Measurements from ENCODE around the gene AKAP5.

The AKAP5 gene

GRCh38 chr14:64422005-64422404 is 43.3 kb upstream of the AKAP5 start:
- CTCF ChIA-PET = interaction anchor here (1.0 to 1.4 kb wide), 2 partner anchors 8 to 9 kb away, joined by 3 to 9 read pairs; no protein-coding TSS in a partner anchor
- TF ChIP-seq TARDBP (IDR thresholded peaks at IDR 0.05) (no peak), HDGF (IDR thresholded peaks at IDR 0.05; ENCODE audit: borderline replicate concordance) (no peak), CTBP1 (IDR thresholded peaks at IDR 0.05; ENCODE audit: borderline replicate concordance) (no peak)
- DNase-seq (ENCODE audit: extremely low spot score) = no peak
- POLR2A ChIA-PET = interaction anchor here (2.4 kb wide), 1 partner anchor 84 kb away, joined by 8 read pairs; no protein-coding TSS in a partner anchor

- DNase-seq (ENCODE audit: extremely low spot score) = no peak
- ChIA-PET POLR2A (interaction anchor here (2.4 kb wide), 1 partner anchor 85 kb away, joined by 8 read pairs; no protein-coding TSS in a partner anchor), CTCF (interaction anchor here (0.7 to 1.0 kb wide), 2 partner anchors 9 to 11 kb away, joined by 3 to 7 read pairs; no protein-coding TSS in a partner anchor)
- no peak for TF ChIP-seq NFRKB (IDR thresholded peaks at IDR 0.05)
- no peak for TF ChIP-seq SP1 (IDR thresholded peaks at IDR 0.05)
- TF ChIP-seq FOXM1 (IDR thresholded peaks at IDR 0.05; ENCODE audit: borderline replicate concordance) = no peak
Observed at GRCh38 chr14:64422756-64423155, 42.5 kb upstream of the AKAP5 start.

GRCh38 chr14:64423987-64424386 is 41.3 kb upstream of the AKAP5 start:
- ChIA-PET POLR2A (interaction anchor here (0.9 to 1.4 kb wide), 2 partner anchors 37 to 86 kb away, joined by 3 to 4 read pairs; no protein-coding TSS in a partner anchor), CTCF (no interaction called here)
- TF ChIP-seq LEF1 (IDR thresholded peaks at IDR 0.05; ENCODE audit: borderline replicate concordance) (no peak), HDGF (IDR thresholded peaks at IDR 0.05; ENCODE audit: borderline replicate concordance) (no peak), FOXK2 (IDR thresholded peaks at IDR 0.05) (no peak), TARDBP (IDR thresholded peaks at IDR 0.05) (no peak), FOXM1 (IDR thresholded peaks at IDR 0.05; ENCODE audit: borderline replicate concordance) (no peak), L3MBTL2 (conservative IDR thresholded peaks at IDR 0.05) (no peak), ZNF384 (IDR thresholded peaks at IDR 0.05) (no peak), PKNOX1 (IDR thresholded peaks at IDR 0.05) (no peak), BHLHE40 (IDR thresholded peaks at IDR 0.05; ENCODE audit: borderline replicate concordance) (no peak), ARNT (IDR thresholded peaks at IDR 0.05) (no peak), NFRKB (IDR thresholded peaks at IDR 0.05) (no peak), FOXA1 (IDR thresholded peaks at IDR 0.05) (no peak), SP1 (IDR thresholded peaks at IDR 0.05) (no peak)
- DNase-seq (ENCODE audit: extremely low spot score) = no peak

- DNase-seq (ENCODE audit: extremely low spot score) = no peak
- ChIA-PET CTCF (interaction anchor here (0.6 to 1.2 kb wide), 3 partner anchors 36 to 89 kb away, joined by 3 read pairs; no protein-coding TSS in a partner anchor), POLR2A (interaction anchor here (1.6 kb wide), 1 partner anchor 46 kb away, joined by 4 read pairs; the partner anchor contains the start of gene MTHFD1)
- TF ChIP-seq ZNF384 (IDR thresholded peaks at IDR 0.05) (no peak), NFRKB (IDR thresholded peaks at IDR 0.05) (no peak), ELF4 (IDR thresholded peaks at IDR 0.05) (no peak)
Observed at GRCh38 chr14:64434528-64434927, 30.8 kb upstream of the AKAP5 start.

- POLR2A ChIA-PET = no interaction called here
- CTCF ChIA-PET = no interaction called here
- no peak for DNase-seq (ENCODE audit: extremely low spot score)
- no peak for TF ChIP-seq TARDBP (IDR thresholded peaks at IDR 0.05)
- TF ChIP-seq HDGF (IDR thresholded peaks at IDR 0.05; ENCODE audit: borderline replicate concordance) = no peak
- no peak for TF ChIP-seq SP1 (IDR thresholded peaks at IDR 0.05)
- no peak for TF ChIP-seq ZNF384 (IDR thresholded peaks at IDR 0.05)
- no peak for TF ChIP-seq CTBP1 (IDR thresholded peaks at IDR 0.05; ENCODE audit: borderline replicate concordance)
- TF ChIP-seq FOXA1 (IDR thresholded peaks at IDR 0.05) = no peak
- no peak for TF ChIP-seq NFRKB (IDR thresholded peaks at IDR 0.05)
- TF ChIP-seq PKNOX1 (IDR thresholded peaks at IDR 0.05) = no peak
- TF ChIP-seq L3MBTL2 (conservative IDR thresholded peaks at IDR 0.05) = no peak
- no peak for TF ChIP-seq ELF4 (IDR thresholded peaks at IDR 0.05)
- no peak for TF ChIP-seq BHLHE40 (IDR thresholded peaks at IDR 0.05; ENCODE audit: borderline replicate concordance)
- TF ChIP-seq FOXK2 (IDR thresholded peaks at IDR 0.05) = no peak
- no peak for TF ChIP-seq ARNT (IDR thresholded peaks at IDR 0.05)
- no peak for TF ChIP-seq FOXM1 (IDR thresholded peaks at IDR 0.05; ENCODE audit: borderline replicate concordance)
- no peak for TF ChIP-seq SUZ12 (IDR thresholded peaks at IDR 0.05)
- TF ChIP-seq LEF1 (IDR thresholded peaks at IDR 0.05; ENCODE audit: borderline replicate concordance) = no peak
Observed at GRCh38 chr14:64438181-64438841, 27.0 kb upstream of the AKAP5 start.

- TF ChIP-seq BHLHE40 (IDR thresholded peaks at IDR 0.05; ENCODE audit: borderline replicate concordance) (no peak), FOXK2 (IDR thresholded peaks at IDR 0.05) (no peak), PKNOX1 (IDR thresholded peaks at IDR 0.05) (no peak)
- ChIA-PET CTCF (interaction anchor here (0.8 kb wide), 1 partner anchor 9 kb away, joined by 5 read pairs; no protein-coding TSS in a partner anchor), POLR2A (no interaction called here)
- no peak for DNase-seq (ENCODE audit: extremely low spot score)
Observed at GRCh38 chr14:64439141-64439540, 26.2 kb upstream of the AKAP5 start.

- TF ChIP-seq TARDBP (IDR thresholded peaks at IDR 0.05) = no peak
- no peak for TF ChIP-seq PKNOX1 (IDR thresholded peaks at IDR 0.05)
- TF ChIP-seq ARNT (IDR thresholded peaks at IDR 0.05) = no peak
- TF ChIP-seq CTBP1 (IDR thresholded peaks at IDR 0.05; ENCODE audit: borderline replicate concordance) = no peak
- no peak for TF ChIP-seq L3MBTL2 (conservative IDR thresholded peaks at IDR 0.05)
- TF ChIP-seq FOXA1 (IDR thresholded peaks at IDR 0.05) = no peak
- TF ChIP-seq BHLHE40 (IDR thresholded peaks at IDR 0.05; ENCODE audit: borderline replicate concordance) = no peak
- no peak for TF ChIP-seq SP1 (IDR thresholded peaks at IDR 0.05)
- no peak for TF ChIP-seq FOXM1 (IDR thresholded peaks at IDR 0.05; ENCODE audit: borderline replicate concordance)
- TF ChIP-seq HDGF (IDR thresholded peaks at IDR 0.05; ENCODE audit: borderline replicate concordance) = no peak
- TF ChIP-seq NFRKB (IDR thresholded peaks at IDR 0.05) = no peak
- TF ChIP-seq ZNF384 (IDR thresholded peaks at IDR 0.05) = no peak
- TF ChIP-seq LEF1 (IDR thresholded peaks at IDR 0.05; ENCODE audit: borderline replicate concordance) = no peak
- TF ChIP-seq SUZ12 (IDR thresholded peaks at IDR 0.05) = no peak
- TF ChIP-seq ELF4 (IDR thresholded peaks at IDR 0.05) = no peak
- no peak for TF ChIP-seq FOXK2 (IDR thresholded peaks at IDR 0.05)
- DNase-seq (ENCODE audit: extremely low spot score) = no peak
- CTCF ChIA-PET = no interaction called here
- POLR2A ChIA-PET = no interaction called here
Observed at GRCh38 chr14:64440494-64440893, 24.8 kb upstream of the AKAP5 start.

Measured in HEK293T (cell line).